ENCODE results near the gene ABCA4.

- no peak for TF ChIP-seq CTCF (IDR thresholded peaks at IDR 0.05)
- no peak for TF ChIP-seq POLR2A (IDR thresholded peaks at IDR 0.05)
- TF ChIP-seq POLR2AphosphoS5 (IDR thresholded peaks at IDR 0.05; ENCODE audit: insufficient read depth in 1 of 2, low read depth in 1 of 2): peak in 1 of 2 donors; percentile 34
Observed at GRCh38 chr1:94044290-94044790, 76.6 kb downstream of the ABCA4 start.
